ENCODE data around the gene SORCS2. TPM values are rescaled to one million over a fixed set of nuclear protein-coding genes. Genes with fewer than 3 reads are reported as not detected.

The SORCS2 gene
- total RNA-seq, 1 donor from 2014 or later: 5.2 TPM

GRCh38 chr4:7342223-7343080 lies 150.1 kb downstream of the SORCS2 start:
- no peak overlapping the region for H3K9ac ChIP-seq
- H2AFZ ChIP-seq (replicated peaks): no peak overlapping the region
- H3K79me2 ChIP-seq (ENCODE audit: low read depth): no peaks in the 10 kb centered on the region
- no peaks in the 10 kb centered on the region for H3K27me3 ChIP-seq
- H3K4me3 Mint-ChIP-seq: no peak overlapping the region
- H3K4me2 ChIP-seq: no peak overlapping the region
- TF ChIP-seq CTCF (IDR thresholded peaks at IDR 0.05) (no peak), EZH2 (IDR thresholded peaks at IDR 0.05) (no peak), EZH2phosphoT487 (IDR thresholded peaks at IDR 0.05) (no peak)
- no peaks in the 10 kb centered on the region for H3K4me1 ChIP-seq
- peaks cover 1% of the 10 kb centered on the region for H3K36me3 Mint-ChIP-seq
- peaks cover 2% of the 10 kb centered on the region for H3K4me1 Mint-ChIP-seq
- no peak for DNase-seq (ENCODE audit: low spot score)
- H3K9me3 Mint-ChIP-seq: peaks cover 7% of the 10 kb centered on the region
- H3F3A ChIP-seq (ENCODE audit: low read depth): no peaks in the 10 kb centered on the region
- H3K9me3 ChIP-seq (ENCODE audit: low read depth): no peaks in the 10 kb centered on the region
- H4K20me1 ChIP-seq (ENCODE audit: low read depth): no peaks in the 10 kb centered on the region
- H3K27me3 Mint-ChIP-seq (ENCODE audit: insufficient read depth, low read depth): peaks cover 6% of the 10 kb centered on the region
- H3K36me3 ChIP-seq: no peaks in the 10 kb centered on the region
- H3K4me3 ChIP-seq: no peak overlapping the region
- H3K27ac ChIP-seq: no peak overlapping the region
- H3K27ac Mint-ChIP-seq: no peak overlapping the region

GRCh38 chr4:7343081-7343655 lies 150.8 kb downstream of the SORCS2 start:
- H3K4me1 Mint-ChIP-seq: peaks cover 2% of the 10 kb centered on the region
- no peak for TF ChIP-seq CTCF (IDR thresholded peaks at IDR 0.05)
- TF ChIP-seq EZH2phosphoT487 (IDR thresholded peaks at IDR 0.05): no peak
- TF ChIP-seq EZH2 (IDR thresholded peaks at IDR 0.05): no peak
- Histone ChIP-seq H4K20me1 (ENCODE audit: low read depth) (no peaks in the 10 kb centered on the region), H3K4me1 (no peaks in the 10 kb centered on the region), H3K9ac (no peak overlapping the region), H3F3A (ENCODE audit: low read depth) (no peaks in the 10 kb centered on the region), H3K36me3 (no peaks in the 10 kb centered on the region), H3K27ac (no peak overlapping the region), H3K79me2 (ENCODE audit: low read depth) (no peaks in the 10 kb centered on the region), H2AFZ (replicated peaks) (no peak overlapping the region), H3K9me3 (ENCODE audit: low read depth) (no peaks in the 10 kb centered on the region), H3K27me3 (no peaks in the 10 kb centered on the region), H3K4me3 (no peak overlapping the region), H3K4me2 (no peak overlapping the region)
- H3K27me3 Mint-ChIP-seq (ENCODE audit: insufficient read depth, low read depth): peaks cover 6% of the 10 kb centered on the region
- H3K36me3 Mint-ChIP-seq: peaks cover 1% of the 10 kb centered on the region
- DNase-seq (ENCODE audit: low spot score): no peak
- no peak overlapping the region for H3K4me3 Mint-ChIP-seq
- no peak overlapping the region for H3K27ac Mint-ChIP-seq
- peaks cover 7% of the 10 kb centered on the region for H3K9me3 Mint-ChIP-seq

GRCh38 chr4:7343950-7344349 lies 151.6 kb downstream of the SORCS2 start:
- H3K4me2 ChIP-seq: no peak overlapping the region
- H3K4me1 ChIP-seq: no peaks in the 10 kb centered on the region
- Mint-ChIP-seq H3K9me3 (peaks cover 7% of the 10 kb centered on the region), H3K4me3 (no peak overlapping the region), H3K4me1 (peaks cover 2% of the 10 kb centered on the region), H3K27ac (no peak overlapping the region), H3K27me3 (ENCODE audit: insufficient read depth, low read depth) (peaks cover 6% of the 10 kb centered on the region), H3K36me3 (peaks cover 1% of the 10 kb centered on the region)
- no peaks in the 10 kb centered on the region for H4K20me1 ChIP-seq (ENCODE audit: low read depth)
- H3K27ac ChIP-seq: no peak overlapping the region
- TF ChIP-seq EZH2 (IDR thresholded peaks at IDR 0.05): no peak
- no peak for TF ChIP-seq EZH2phosphoT487 (IDR thresholded peaks at IDR 0.05)
- no peak for TF ChIP-seq CTCF (IDR thresholded peaks at IDR 0.05)
- H3K27me3 ChIP-seq: no peaks in the 10 kb centered on the region
- H3K9ac ChIP-seq: no peak overlapping the region
- no peak overlapping the region for H2AFZ ChIP-seq (replicated peaks)
- no peak overlapping the region for H3K4me3 ChIP-seq
- no peaks in the 10 kb centered on the region for H3K9me3 ChIP-seq (ENCODE audit: low read depth)
- no peaks in the 10 kb centered on the region for H3K79me2 ChIP-seq (ENCODE audit: low read depth)
- H3F3A ChIP-seq (ENCODE audit: low read depth): no peaks in the 10 kb centered on the region
- H3K36me3 ChIP-seq: no peaks in the 10 kb centered on the region
- DNase-seq (ENCODE audit: low spot score): no peak

Data from neural progenitor cell (in vitro differentiated cells).